GM12801 (cell line): ENCODE data around the gene GOLGA5.

Experiments
- TF ChIP-seq, protein P1 (sequence below): IDR thresholded peaks from one replicate; pipeline ENCODE4 v1.5.1; 2011; ENCODE audit warnings: control low read depth; ENCODE audit not compliant: insufficient read length; ENCODE audit errors: extremely low read depth

Gene GOLGA5

DNA sequence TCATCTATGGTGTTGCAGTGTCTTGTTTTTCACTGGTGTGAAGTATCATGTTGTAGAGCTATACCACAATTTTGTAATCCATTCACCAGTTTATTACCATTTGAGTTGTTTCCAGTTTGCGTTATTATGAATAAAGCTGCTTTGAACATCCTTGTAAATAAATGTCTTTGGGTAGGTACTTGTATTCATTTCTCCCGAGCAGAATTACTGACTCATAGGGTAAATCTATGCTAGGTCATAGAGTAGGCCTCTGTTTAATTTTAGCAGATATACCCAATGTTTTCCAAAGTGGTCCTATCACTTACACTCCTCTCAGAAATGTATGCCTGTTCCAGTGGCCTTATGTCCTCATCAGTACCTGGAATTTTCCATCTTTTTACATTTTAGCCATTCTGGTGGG lies 6.6 kb upstream of the GOLGA5 start:
- TF ChIP-seq, protein P1, sequence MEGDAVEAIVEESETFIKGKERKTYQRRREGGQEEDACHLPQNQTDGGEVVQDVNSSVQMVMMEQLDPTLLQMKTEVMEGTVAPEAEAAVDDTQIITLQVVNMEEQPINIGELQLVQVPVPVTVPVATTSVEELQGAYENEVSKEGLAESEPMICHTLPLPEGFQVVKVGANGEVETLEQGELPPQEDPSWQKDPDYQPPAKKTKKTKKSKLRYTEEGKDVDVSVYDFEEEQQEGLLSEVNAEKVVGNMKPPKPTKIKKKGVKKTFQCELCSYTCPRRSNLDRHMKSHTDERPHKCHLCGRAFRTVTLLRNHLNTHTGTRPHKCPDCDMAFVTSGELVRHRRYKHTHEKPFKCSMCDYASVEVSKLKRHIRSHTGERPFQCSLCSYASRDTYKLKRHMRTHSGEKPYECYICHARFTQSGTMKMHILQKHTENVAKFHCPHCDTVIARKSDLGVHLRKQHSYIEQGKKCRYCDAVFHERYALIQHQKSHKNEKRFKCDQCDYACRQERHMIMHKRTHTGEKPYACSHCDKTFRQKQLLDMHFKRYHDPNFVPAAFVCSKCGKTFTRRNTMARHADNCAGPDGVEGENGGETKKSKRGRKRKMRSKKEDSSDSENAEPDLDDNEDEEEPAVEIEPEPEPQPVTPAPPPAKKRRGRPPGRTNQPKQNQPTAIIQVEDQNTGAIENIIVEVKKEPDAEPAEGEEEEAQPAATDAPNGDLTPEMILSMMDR: no peak

DNA sequence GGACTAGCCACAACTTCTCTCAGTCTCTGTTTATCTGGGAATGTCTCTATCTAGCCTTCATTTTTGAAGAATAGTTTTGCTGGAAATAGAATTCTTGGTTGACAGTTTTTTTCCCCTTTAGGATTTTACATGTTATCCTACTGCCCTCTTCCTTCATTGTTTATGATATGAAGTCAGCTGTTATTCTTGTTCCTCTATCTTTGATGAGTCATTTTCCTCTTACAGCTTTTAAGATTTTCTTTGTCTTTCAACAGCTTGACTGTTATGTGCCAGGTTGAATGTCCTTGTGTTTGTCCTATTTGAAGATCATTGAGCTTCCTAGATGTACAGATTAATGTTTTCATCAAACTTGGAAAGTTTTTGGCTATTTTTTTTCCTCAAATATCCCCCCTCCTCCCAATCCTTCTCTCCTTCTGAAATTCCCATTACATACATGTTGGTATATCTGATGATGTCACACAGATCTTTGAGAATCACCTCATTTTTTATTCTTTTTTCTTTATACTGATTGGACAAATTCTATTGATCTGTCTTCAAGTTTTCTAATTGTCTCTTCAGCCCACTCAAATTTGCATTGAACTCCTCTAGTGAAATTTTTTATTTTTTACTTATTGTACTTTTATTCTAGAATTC lies 4.5 kb upstream of the GOLGA5 start:
- TF ChIP-seq, protein P1: no peak

DNA sequence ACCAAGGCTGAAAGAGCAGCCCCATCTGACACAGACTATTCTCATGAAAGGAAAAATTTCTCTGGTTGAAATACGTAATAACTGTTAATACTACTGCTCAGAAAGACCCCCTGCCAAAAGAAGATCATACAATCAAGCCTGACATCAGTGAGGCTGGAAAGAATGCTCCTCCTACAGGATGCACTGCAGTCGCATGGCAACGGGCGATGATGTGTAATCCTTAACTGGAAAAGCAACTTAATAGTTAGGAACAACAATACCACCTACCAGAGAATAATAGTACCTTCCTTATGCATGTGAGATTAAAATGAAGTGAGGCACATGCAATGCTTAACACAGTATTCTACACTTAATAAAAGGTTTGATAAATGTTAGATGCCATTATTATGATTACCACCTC lies 1.2 kb upstream of the GOLGA5 start:
- TF ChIP-seq, protein P1: no peak

DNA sequence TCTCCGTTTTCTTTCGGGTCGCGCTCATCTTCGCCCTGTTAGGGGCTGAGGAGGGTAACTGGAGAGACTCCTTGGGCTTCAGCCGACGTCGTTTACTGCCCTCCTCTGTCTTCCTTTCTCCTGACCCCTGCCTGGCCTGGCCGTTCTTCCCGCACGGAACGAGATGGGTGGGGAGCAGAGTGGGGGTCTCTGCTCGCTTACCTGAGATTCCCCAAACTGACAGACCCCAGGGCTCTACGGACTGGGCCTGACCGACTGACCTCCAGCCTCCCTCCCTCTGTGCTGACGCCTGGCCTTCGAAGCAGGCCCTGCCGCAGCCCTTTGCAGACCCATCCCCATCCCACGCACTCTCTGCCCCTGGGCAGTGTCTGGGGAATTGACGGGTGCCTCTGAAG lies 439 bp downstream of the GOLGA5 start:
- TF ChIP-seq, protein P1: no peak

DNA sequence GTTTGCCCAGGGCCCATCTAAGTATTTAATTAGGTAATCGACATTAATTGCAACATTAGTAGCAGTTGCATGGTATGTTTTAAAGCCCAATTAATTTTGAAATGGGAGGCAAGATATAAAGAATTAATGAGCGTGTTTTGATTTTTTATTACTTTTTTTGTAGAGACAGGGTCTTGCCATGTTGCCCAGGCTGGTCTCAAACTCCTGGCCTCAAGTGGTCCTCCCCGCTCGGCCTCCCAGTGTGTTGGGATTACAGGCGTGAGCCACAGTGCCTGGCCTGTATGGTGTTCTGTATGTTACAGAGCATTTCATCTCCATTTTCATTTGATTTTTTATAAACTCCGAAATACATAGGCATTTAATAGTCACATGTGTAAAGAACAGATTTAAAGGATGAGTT lies 856 bp downstream of the GOLGA5 start:
- TF ChIP-seq, protein P1: no peak

DNA sequence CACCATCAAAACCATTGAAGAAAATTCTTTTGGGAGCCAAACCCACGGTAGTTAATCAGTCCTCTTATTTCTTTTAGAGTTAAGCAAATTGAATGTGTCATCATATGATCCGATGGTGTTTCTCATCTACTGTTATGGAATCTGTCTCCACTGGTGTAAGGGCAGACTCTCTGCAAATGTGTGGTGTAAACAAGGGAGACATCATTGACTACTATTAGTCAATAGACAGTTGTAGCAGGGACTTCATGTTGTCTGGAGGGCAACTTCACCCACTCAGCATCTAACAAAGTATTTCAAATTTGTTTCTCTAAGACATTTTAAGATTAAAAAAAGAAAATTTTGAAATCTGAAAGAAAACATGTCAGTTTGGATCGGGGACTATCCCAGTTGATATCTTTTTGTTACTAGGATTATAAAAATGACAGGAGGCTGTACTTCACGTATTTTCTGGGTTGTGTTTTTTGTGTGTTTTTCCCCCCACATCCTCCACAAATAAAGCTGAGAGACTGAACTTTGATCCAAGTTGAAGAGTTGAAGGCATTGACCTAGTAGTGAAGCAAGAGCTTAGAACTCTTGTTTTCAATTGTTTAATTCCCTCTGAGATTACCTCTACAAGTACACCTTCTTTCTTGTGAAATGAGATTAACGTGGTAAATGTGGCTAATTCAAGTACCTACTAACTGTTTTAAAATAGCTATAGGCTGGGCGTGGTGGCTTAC lies 4.0 kb downstream of the GOLGA5 start:
- TF ChIP-seq, protein P1: no peak

DNA sequence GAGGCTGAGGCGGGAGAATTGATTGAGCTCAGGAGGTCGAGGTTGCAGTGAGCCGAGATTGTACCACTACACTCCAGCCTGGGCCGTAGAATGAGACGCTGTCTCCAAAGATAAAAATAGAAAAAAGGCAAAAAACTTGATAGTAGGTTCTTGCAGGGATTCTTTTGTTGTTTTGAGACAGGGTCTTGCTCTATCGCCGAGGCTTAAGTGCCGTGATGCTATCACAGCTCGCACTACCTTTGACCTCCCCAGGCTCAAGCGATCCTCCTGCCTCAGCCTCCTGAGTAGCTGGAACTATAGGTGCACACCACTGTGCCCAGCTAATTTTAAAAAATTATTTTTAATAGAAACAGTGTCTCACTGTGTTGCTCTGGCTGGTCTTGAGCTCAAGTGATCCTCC lies 4.7 kb downstream of the GOLGA5 start:
- TF ChIP-seq, protein P1: no peak
